Upper lobe of left lung (tissue), 4 donors: ENCODE data around the gene RUFY3.

ENCODE experiments used
- CTCF ChIP-seq, 6 experiments: fragments of 450-650 bp in 4 of 6; fragments of 200-600 bp in 2 of 6; sonication (generic) in 2 of 6; IDR thresholded peaks; one replicate each; pipeline ENCODE4 v1.5.1; 2016 to 2019; ENCODE audit warnings: antibody characterized with exemption in 6 of 6
- POLR2A ChIP-seq, 4 donors: fragments of 450-650 bp; IDR thresholded peaks; one replicate each; pipeline ENCODE4 v1.5.1; 2016 to 2017; ENCODE audit warnings: antibody characterized with exemption in 4 of 4, mild to moderate bottlenecking in 2 of 4

- TF ChIP-seq CTCF (IDR thresholded peaks at IDR 0.05) (no peak), POLR2A (IDR thresholded peaks at IDR 0.05) (no peak)
These were observed 8.2 kb upstream of the RUFY3 start for GRCh38 chr4:70713453-70714078.
